Lower lobe of right lung (tissue), 2 donors: ENCODE measurements around the gene NMT1. TPM values are rescaled to one million over a fixed set of nuclear protein-coding genes. Genes with fewer than 3 reads are reported as not detected.

ENCODE experiments used
- ATAC-seq, 2 donors: fragments of 200-7000 bp; cut with Tn5 transposase; one replicate each; pipeline ENCODE4 v1.9.1; 2020 to 2022; ENCODE audit warnings: mild to moderate bottlenecking in 2 of 2, moderate library complexity in 2 of 2
- DNase-seq: peaks from one replicate; pipeline ENCODE4 v3.0.0-alpha.2; 2020
- H3K27ac ChIP-seq: fragments of 200-600 bp; one replicate; pipeline ENCODE4 v1.8.0; 2022
- H3K27me3 ChIP-seq: fragments of 200-600 bp; one replicate; pipeline ENCODE4 v1.8.0; 2022; ENCODE audit warnings: low read depth
- H3K36me3 ChIP-seq: fragments of 200-600 bp; one replicate; pipeline ENCODE4 v1.8.0; 2022; ENCODE audit warnings: mild to moderate bottlenecking
- H3K4me1 ChIP-seq: fragments of 200-600 bp; one replicate; pipeline ENCODE4 v1.8.0; 2022
- H3K4me3 ChIP-seq: fragments of 200-600 bp; one replicate; pipeline ENCODE4 v1.8.0; 2022; ENCODE audit warnings: mild to moderate bottlenecking
- H3K9me3 ChIP-seq: fragments of 200-600 bp; one replicate; pipeline ENCODE4 v1.8.0; 2022
- CTCF ChIP-seq: fragments of 200-600 bp; IDR thresholded peaks from one replicate; pipeline ENCODE4 v1.8.0; 2022; ENCODE audit warnings: antibody characterized with exemption, mild to moderate bottlenecking
- intact Hi-C: fragments of 100-400 bp; cut with DNase I; formaldehyde crosslinking; loops from one replicate; pipeline ENCODE4 v1.11.0; 2022
- total RNA-seq: library from RNA; stranded (reverse); fragmentation: NEBNext Ultra II Directional; extraction: Animal tissue kit (Norgen Biotek cat#: 25700); gene quantifications from one replicate; pipeline ENCODE4 v1.2.1, GENCODE V29; 2021
- donor health status: DM: no; HTN: yes; CAD: no; lungs with severe emphysema.

The NMT1 gene
- total RNA-seq, 1 donor from 2014 or later: 117 TPM

- TF ChIP-seq CTCF: peak; percentile 90
- H3K27me3 ChIP-seq: no peaks in the 10 kb centered on the region
- peaks cover 98% of the 10 kb centered on the region for H3K36me3 ChIP-seq
- no peak overlapping the region for H3K4me3 ChIP-seq
- H3K9me3 ChIP-seq: no peaks in the 10 kb centered on the region
- DNase-seq: peak; percentile 87
- intact Hi-C loops: no loop called here
- peak; percentile 88 to 93 for ATAC-seq
- H3K4me1 ChIP-seq: peaks cover 12% of the 10 kb centered on the region
- peak overlapping the region; percentile 49 for H3K27ac ChIP-seq
These were observed 37.9 kb downstream of the NMT1 start for GRCh38 chr17:45098869-45099616.

GRCh38 chr17:45101546-45101882, 40.4 kb downstream of the NMT1 start:
- intact Hi-C loops: no loop called here
- Histone ChIP-seq H3K4me3 (no peak overlapping the region), H3K9me3 (no peaks in the 10 kb centered on the region), H3K27me3 (no peaks in the 10 kb centered on the region), H3K27ac (no peak overlapping the region), H3K4me1 (peaks cover 10% of the 10 kb centered on the region), H3K36me3 (peaks cover 98% of the 10 kb centered on the region)
- DNase-seq (no peak), ATAC-seq (no peak)
- no peak for TF ChIP-seq CTCF

GRCh38 chr17:45101883-45102811, 41.0 kb downstream of the NMT1 start:
- Histone ChIP-seq H3K4me3 (no peak overlapping the region), H3K27ac (no peak overlapping the region), H3K27me3 (no peaks in the 10 kb centered on the region), H3K9me3 (no peaks in the 10 kb centered on the region), H3K36me3 (peaks cover 98% of the 10 kb centered on the region), H3K4me1 (peaks cover 10% of the 10 kb centered on the region)
- DNase-seq (no peak), ATAC-seq (no peak)
- intact Hi-C loops: no loop called here
- TF ChIP-seq CTCF: no peak

GRCh38 chr17:45102856-45103255, 41.7 kb downstream of the NMT1 start:
- intact Hi-C loops: no loop called here
- Histone ChIP-seq H3K9me3 (no peaks in the 10 kb centered on the region), H3K27ac (no peak overlapping the region), H3K27me3 (no peaks in the 10 kb centered on the region), H3K4me3 (no peak overlapping the region), H3K36me3 (peaks cover 98% of the 10 kb centered on the region), H3K4me1 (peaks cover 10% of the 10 kb centered on the region)
- ATAC-seq (no peak), DNase-seq (no peak)
- TF ChIP-seq CTCF: no peak

GRCh38 chr17:45103269-45103795, 42.2 kb downstream of the NMT1 start:
- Histone ChIP-seq H3K27me3 (no peaks in the 10 kb centered on the region), H3K36me3 (peaks cover 98% of the 10 kb centered on the region), H3K27ac (no peak overlapping the region), H3K9me3 (no peaks in the 10 kb centered on the region), H3K4me1 (peaks cover 8% of the 10 kb centered on the region), H3K4me3 (no peak overlapping the region)
- DNase-seq (no peak), ATAC-seq (no peak)
- intact Hi-C loops: no loop called here
- TF ChIP-seq CTCF: no peak
